Caco-2 (cell line): ENCODE data around the gene KPNA1. TPM values are rescaled to one million over a fixed set of nuclear protein-coding genes. Genes with fewer than 3 reads are reported as not detected.

Experiments used
- BruUV-seq: library from RNA; stranded (reverse); fragments of 400-500 nt; replicated peaks from 2 replicates; lab custom pipeline; 2021; lab: Mats Ljungman, UMichigan
- CTCF ChIA-PET: fragments of 300-600 bp; sonication (Branson Sonifier 250); formaldehyde crosslinking; loops from one replicate; lab custom pipeline; 2022; ENCODE audit warnings: antibody characterized with exemption; lab: Charles Lee
- POLR2A ChIA-PET: fragments of 300-600 bp; sonication (Branson Sonifier 250); formaldehyde crosslinking; loops from one replicate; lab custom pipeline; 2022; ENCODE audit warnings: antibody characterized with exemption; lab: Charles Lee
- DNase-seq, 2 experiments: peaks; one replicate each; pipeline versions ENCODE4 v3.0.0 to v3.0.0-alpha.2; 2020 to 2022
- H3K27me3 ChIP-seq: replicated peaks from 2 replicates; pipeline ENCODE4 v1.6.0; 2011; ENCODE audit warnings: low read length; ENCODE audit not compliant: control insufficient read depth, insufficient read depth
- H3K36me3 ChIP-seq: 2 replicates; pipeline ENCODE4 v1.5.1; 2011; ENCODE audit warnings: low read length; ENCODE audit not compliant: control insufficient read depth, insufficient read depth
- H3K4me1 ChIP-seq: fragments of 250-450 bp; sonication (Bioruptor Pico); 2 replicates; pipeline ENCODE4 v1.5.1; 2020; ENCODE audit warnings: mild to moderate bottlenecking
- H3K4me3 ChIP-seq: 2 replicates; pipeline ENCODE4 v1.5.1; 2011; ENCODE audit warnings: low read depth, mild to moderate bottlenecking, control low read depth, low read length
- H3K9me3 ChIP-seq: fragments of 250-450 bp; sonication (Bioruptor Pico); 2 replicates; pipeline ENCODE4 v1.5.1; 2020; ENCODE audit warnings: mild to moderate bottlenecking, moderate library complexity
- H3K27ac Mint-ChIP-seq: one replicate; pipeline ENCODE4 v1.8.0; 2022; ENCODE audit warnings: mixed read lengths; ENCODE audit not compliant: unreplicated experiment
- H3K27me3 Mint-ChIP-seq: one replicate; pipeline ENCODE4 v1.8.0; 2022; ENCODE audit warnings: mixed read lengths; ENCODE audit not compliant: insufficient read depth, unreplicated experiment
- H3K36me3 Mint-ChIP-seq: one replicate; pipeline ENCODE4 v1.8.0; 2022; ENCODE audit warnings: mild to moderate bottlenecking, mixed read lengths; ENCODE audit not compliant: insufficient read depth, unreplicated experiment
- H3K4me1 Mint-ChIP-seq: one replicate; pipeline ENCODE4 v1.8.0; 2022; ENCODE audit warnings: low read depth, mixed read lengths; ENCODE audit not compliant: unreplicated experiment
- H3K4me3 Mint-ChIP-seq: one replicate; pipeline ENCODE4 v1.8.0; 2022; ENCODE audit warnings: mild to moderate bottlenecking, moderate library complexity, mixed read lengths; ENCODE audit not compliant: unreplicated experiment
- H3K9me3 Mint-ChIP-seq: one replicate; pipeline ENCODE4 v1.8.0; 2022; ENCODE audit warnings: mixed read lengths; ENCODE audit not compliant: unreplicated experiment
- CTCF ChIP-seq, 2 experiments: fragments of 200-600 bp in 1 of 2; IDR thresholded peaks; 1 replicate in 1 of 2; 2 replicates in 1 of 2; pipeline versions ENCODE4 v1.5.1 to v1.8.0; 2011 to 2022; ENCODE audit warnings: antibody characterized with exemption in 1 of 2, control low read depth in 1 of 2, inconsistent platforms in 1 of 2, low read depth in 1 of 2, low read length in 1 of 2, mild to moderate bottlenecking in 1 of 2, moderate library complexity in 1 of 2; ENCODE audit not compliant: insufficient read depth in 1 of 2, severe bottlenecking in 1 of 2, unreplicated experiment in 1 of 2
- intact Hi-C: fragments of 100-400 bp; cut with micrococcal nuclease; formaldehyde crosslinking; loops from one replicate; pipeline ENCODE4 v1.10.0; 2022; ENCODE audit not compliant: unreplicated experiment
- total RNA-seq: library from RNA; stranded (reverse); gene quantifications from 2 replicates; pipeline ENCODE4 v1.2.3, GENCODE V29; 2022

Gene KPNA1
- total RNA-seq, 1 experiment from 2014 or later, result 82.0 TPM

GRCh38 chr3:122391681-122392446 is 122.9 kb downstream of the KPNA1 start:
- BruUV-seq, result no TSS peak
- no peak for DNase-seq
- no peaks in the 10 kb centered on the region for H3K9me3 Mint-ChIP-seq
- H3K4me3 Mint-ChIP-seq, result no peak overlapping the region
- Histone ChIP-seq H3K4me3 (no peak overlapping the region), H3K4me1 (0 out of 2 replicates have a peak, but pooled peaks cover 4% of the 10 kb centered on the region), H3K27me3 (no peaks in the 10 kb centered on the region), H3K36me3 (peaks cover 1% of the 10 kb centered on the region; the same call in 1 of the 2 replicates), H3K9me3 (no peaks in the 10 kb centered on the region)
- no peaks in the 10 kb centered on the region for H3K27me3 Mint-ChIP-seq
- no peak overlapping the region for H3K27ac Mint-ChIP-seq
- TF ChIP-seq CTCF (IDR thresholded peaks at IDR 0.05; ENCODE audit: insufficient read depth in 1 of 2, low read depth in 1 of 2, low read length in 1 of 2, severe bottlenecking in 1 of 2, unreplicated experiment in 1 of 2), result no peak
- no peaks in the 10 kb centered on the region for H3K36me3 Mint-ChIP-seq
- ChIA-PET POLR2A (no interaction called here), CTCF (interaction anchor here (1.5 kb wide), 1 partner anchor 25 kb away, joined by 5 read pairs; no protein-coding TSS in a partner anchor)
- no peaks in the 10 kb centered on the region for H3K4me1 Mint-ChIP-seq
- intact Hi-C loops, result loop anchor here (2.0 kb wide), 1 partner anchor 25 kb away; the partner anchor contains the start of gene WDR5B

GRCh38 chr3:122390665-122391064 is 124.1 kb downstream of the KPNA1 start:
- POLR2A ChIA-PET, result no interaction called here

GRCh38 chr3:122389892-122390291 is 124.8 kb downstream of the KPNA1 start:
- Histone ChIP-seq H3K4me1 (peaks cover 9% of the 10 kb centered on the region; the same call in 1 of the 2 replicates), H3K27me3 (no peaks in the 10 kb centered on the region), H3K36me3 (peaks cover 1% of the 10 kb centered on the region; the same call in 1 of the 2 replicates), H3K9me3 (no peaks in the 10 kb centered on the region), H3K4me3 (no peak overlapping the region)
- no TSS peak for BruUV-seq
- DNase-seq, result no peak
- Mint-ChIP-seq H3K36me3 (no peaks in the 10 kb centered on the region), H3K27ac (no peak overlapping the region), H3K27me3 (no peaks in the 10 kb centered on the region), H3K4me3 (no peak overlapping the region), H3K9me3 (no peaks in the 10 kb centered on the region), H3K4me1 (no peaks in the 10 kb centered on the region)
- CTCF ChIA-PET, result interaction anchor here (0.7 kb wide), 1 partner anchor 734 kb away, joined by 3 read pairs; no protein-coding TSS in a partner anchor
- POLR2A ChIA-PET, result no interaction called here
- TF ChIP-seq CTCF (IDR thresholded peaks at IDR 0.05; ENCODE audit: insufficient read depth in 1 of 2, low read depth in 1 of 2, low read length in 1 of 2, severe bottlenecking in 1 of 2, unreplicated experiment in 1 of 2), result no peak
- intact Hi-C loops, result no loop called here

More at GRCh38 chr3:122390665-122391064, 124.1 kb downstream of the KPNA1 start:
- Mint-ChIP-seq H3K27me3 (no peaks in the 10 kb centered on the region), H3K9me3 (no peaks in the 10 kb centered on the region), H3K27ac (no peak overlapping the region), H3K4me3 (no peak overlapping the region), H3K4me1 (no peaks in the 10 kb centered on the region), H3K36me3 (no peaks in the 10 kb centered on the region)
- no TSS peak for BruUV-seq
- no peak for TF ChIP-seq CTCF (IDR thresholded peaks at IDR 0.05; ENCODE audit: insufficient read depth in 1 of 2, low read depth in 1 of 2, low read length in 1 of 2, severe bottlenecking in 1 of 2, unreplicated experiment in 1 of 2)
- Histone ChIP-seq H3K27me3 (no peaks in the 10 kb centered on the region), H3K4me1 (0 out of 2 replicates have a peak, but pooled peaks cover 4% of the 10 kb centered on the region), H3K36me3 (peaks cover 1% of the 10 kb centered on the region; the same call in 1 of the 2 replicates), H3K4me3 (no peak overlapping the region), H3K9me3 (no peaks in the 10 kb centered on the region)
- intact Hi-C loops, result no loop called here
- CTCF ChIA-PET, result no interaction called here
- no peak for DNase-seq
